Activated gamma-delta T cell treated with Interleukin-2 at 50 U/mL for 16 hours (primary cell): ENCODE results near the gene POMT1.

ENCODE experiments used
- DNase-seq: peaks from one replicate; pipeline ENCODE4 v3.0.0-alpha.2; 2020

The POMT1 gene

GRCh38 chr9:131477816-131478419 lies 24.8 kb upstream of the POMT1 start:
- no peak for DNase-seq

GRCh38 chr9:131478421-131478868 lies 24.3 kb upstream of the POMT1 start:
- peak; percentile 62 for DNase-seq

- DNase-seq: no peak
Observed at GRCh38 chr9:131478911-131479310, 23.8 kb upstream of the POMT1 start.

- no peak for DNase-seq
Observed at GRCh38 chr9:131480258-131480657, 22.5 kb upstream of the POMT1 start.

GRCh38 chr9:131481441-131482342 lies 21.0 kb upstream of the POMT1 start:
- DNase-seq: no peak

- no peak for DNase-seq
Observed at GRCh38 chr9:131482343-131483006, 20.2 kb upstream of the POMT1 start.

GRCh38 chr9:131483319-131484050 lies 19.2 kb upstream of the POMT1 start:
- no peak for DNase-seq

- no peak for DNase-seq
Observed at GRCh38 chr9:131484051-131484445, 18.7 kb upstream of the POMT1 start.

- no peak for DNase-seq
Observed at GRCh38 chr9:131484560-131485185, 18.0 kb upstream of the POMT1 start.

GRCh38 chr9:131485206-131485605 lies 17.5 kb upstream of the POMT1 start:
- no peak for DNase-seq

GRCh38 chr9:131485728-131486422 lies 16.8 kb upstream of the POMT1 start:
- DNase-seq: no peak

- DNase-seq: no peak
Observed at GRCh38 chr9:131487001-131487400, 15.7 kb upstream of the POMT1 start.

GRCh38 chr9:131487621-131488031 lies 15.1 kb upstream of the POMT1 start:
- DNase-seq: no peak

GRCh38 chr9:131490514-131490913 lies 12.2 kb upstream of the POMT1 start:
- no peak for DNase-seq

- DNase-seq: no peak
Observed at GRCh38 chr9:131491001-131491710, 11.6 kb upstream of the POMT1 start.

- no peak for DNase-seq
Observed at GRCh38 chr9:131492070-131492469, 10.6 kb upstream of the POMT1 start.

- DNase-seq: no peak
Observed at GRCh38 chr9:131494296-131494870, 8.3 kb upstream of the POMT1 start.

GRCh38 chr9:131495785-131496184 lies 6.9 kb upstream of the POMT1 start:
- no peak for DNase-seq

GRCh38 chr9:131496844-131497405 lies 5.8 kb upstream of the POMT1 start:
- no peak for DNase-seq

- no peak for DNase-seq
Observed at GRCh38 chr9:131499254-131499767, 3.4 kb upstream of the POMT1 start.
